PFSK-1 (cell line): ENCODE results near the gene OR10A4.

Experiments used
- POLR2AphosphoS5 ChIP-seq: IDR thresholded peaks from 2 replicates; pipeline ENCODE4 v1.6.1; 2012; ENCODE audit warnings: low read depth, mild to moderate bottlenecking, control low read depth, low read length, moderate library complexity
- REST ChIP-seq, 2 experiments: IDR thresholded peaks; 2 replicates each; pipeline versions ENCODE4 v1.6.1 to v1.8.0; 2011 to 2012; ENCODE audit warnings: low read depth in 2 of 2, low read length in 2 of 2, control low read depth in 1 of 2, inconsistent platforms in 1 of 2, mild to moderate bottlenecking in 1 of 2, moderate library complexity in 1 of 2; ENCODE audit not compliant: insufficient read depth in 1 of 2
- TAF1 ChIP-seq: IDR thresholded peaks from 2 replicates; pipeline ENCODE4 v1.6.1; 2012; ENCODE audit warnings: low read length, control low read depth, borderline replicate concordance; ENCODE audit not compliant: insufficient read depth

- no peak for TF ChIP-seq TAF1
- no peak for TF ChIP-seq REST (IDR thresholded peaks at IDR 0.05; ENCODE audit: insufficient read depth in 1 of 2, low read depth in 2 of 2, low read length in 2 of 2)
- no peak for TF ChIP-seq POLR2AphosphoS5
These were observed 16.0 kb downstream of the OR10A4 start, which contains the start of gene OR2D2 for GRCh38 chr11:6892400-6892799.
